Measurements from ENCODE around the gene ARHGAP27. TPM values are rescaled to one million over a fixed set of nuclear protein-coding genes. Genes with fewer than 3 reads are reported as not detected.
"Not testable (repeated sequence)": the region's sequence is repeated elsewhere in the genome, so short reads cannot be mapped to it uniquely, and the experiment has no call there.

The ARHGAP27 gene
- total and polyA plus RNA-seq, 9 of the 15 experiments (the other 6 are each of a cell fraction or from before 2014, with no cell fraction given): 0.04 to 4.6 (median 2.1) TPM

DNA sequence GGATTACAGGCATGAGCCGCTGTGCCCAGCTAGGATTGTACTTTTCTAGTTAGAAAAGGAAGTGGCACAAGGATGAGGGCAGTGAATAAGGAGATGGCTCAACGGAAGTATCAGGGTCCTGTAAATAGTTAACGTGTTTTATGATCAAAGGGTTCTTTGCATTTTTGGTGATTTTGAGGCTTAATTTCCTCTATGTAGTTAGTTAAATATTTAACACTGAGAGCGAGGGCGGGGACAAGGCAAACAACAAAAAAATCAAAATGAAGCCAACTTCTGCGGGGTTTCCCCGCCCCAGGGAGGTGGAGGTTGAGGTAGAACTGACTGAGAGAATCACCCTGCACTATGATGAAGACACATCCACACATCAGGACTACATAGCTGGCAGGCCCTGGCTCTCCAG, 15.4 kb upstream of the ARHGAP27 start:
- H3K4me2 ChIP-seq (ENCODE audit: insufficient read depth, low read length); intact Hi-C loops (cut with micrococcal nuclease); BruUV-seq (replicated peaks); H3K27ac ChIP-seq (ENCODE audit: extremely low read depth, low read depth, low read length); FAIRE-seq; H3K9me3 ChIP-seq (replicated peaks; ENCODE audit: control insufficient read depth, insufficient read depth, low read depth, low read length); CTCF ChIA-PET (ENCODE audit: low intra/inter-chr PET ratio); H4K20me1 ChIP-seq (replicated peaks; ENCODE audit: control insufficient read depth, insufficient read depth, low read length); H3K4me1 ChIP-seq (replicated peaks in 1 of 2; ENCODE audit: control insufficient read depth in 2 of 2, insufficient read depth in 2 of 2, low read length in 2 of 2); DNase-seq (ENCODE audit: extremely low read depth in 1 of 4, low spot score in 3 of 4); H3K4me3 ChIP-seq; H2AFZ ChIP-seq (ENCODE audit: low read depth, low read length); POLR2A ChIA-PET; H3K79me2 ChIP-seq (ENCODE audit: control insufficient read depth, insufficient read depth, low read length); H3K9me1 ChIP-seq (ENCODE audit: control insufficient read depth, insufficient read depth, low read length); H3K9ac ChIP-seq (ENCODE audit: insufficient read depth in 1 of 2, low read depth in 2 of 2, low read length in 2 of 2); H3K27me3 ChIP-seq (ENCODE audit: control insufficient read depth in 2 of 2, insufficient read depth in 2 of 2, low read length in 2 of 2); H3K36me3 ChIP-seq (ENCODE audit: control insufficient read depth, insufficient read depth, low read length); ATAC-seq: not testable (repeated sequence)
- in situ Hi-C loops (cut with MboI): loop anchor here (25.0 kb wide), 1 partner anchor 1064 kb away; the partner anchor contains the start of gene LRRC37A2
- 95% methylated on average over 7 of the region's 7 CpGs for WGBS (ENCODE audit: insufficient coverage, low coverage, missing lambda C conversion rate)

DNA sequence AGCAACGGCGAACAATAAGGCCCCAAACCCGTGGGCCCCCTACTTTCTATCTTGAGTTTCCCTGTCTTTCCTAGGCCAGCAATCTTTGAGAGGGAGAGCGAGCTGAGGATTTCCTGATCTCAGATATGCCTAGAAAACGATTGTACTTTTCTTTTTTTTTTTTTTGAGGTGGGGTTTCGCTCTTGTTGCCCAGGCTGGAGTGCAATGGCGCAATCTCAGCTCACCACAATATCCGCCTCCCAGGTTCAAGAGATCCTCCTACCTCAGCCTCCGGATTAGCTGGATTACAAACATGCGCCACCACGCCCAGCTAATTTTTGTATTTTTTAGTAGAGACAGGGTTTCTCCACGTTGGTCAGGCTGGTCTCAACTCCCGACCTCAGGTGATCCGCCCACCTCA, 15.0 kb upstream of the ARHGAP27 start:
- H3K9me1 ChIP-seq (ENCODE audit: control insufficient read depth, insufficient read depth, low read length); H3K4me1 ChIP-seq (replicated peaks in 1 of 2; ENCODE audit: control insufficient read depth in 2 of 2, insufficient read depth in 2 of 2, low read length in 2 of 2); ATAC-seq; H3K27ac ChIP-seq (ENCODE audit: extremely low read depth, low read depth, low read length); intact Hi-C loops (cut with micrococcal nuclease); H3K9me3 ChIP-seq (replicated peaks; ENCODE audit: control insufficient read depth, insufficient read depth, low read depth, low read length); POLR2A ChIA-PET; CTCF ChIA-PET (ENCODE audit: low intra/inter-chr PET ratio); H3K79me2 ChIP-seq (ENCODE audit: control insufficient read depth, insufficient read depth, low read length); BruUV-seq (replicated peaks); H3K9ac ChIP-seq (ENCODE audit: insufficient read depth in 1 of 2, low read depth in 2 of 2, low read length in 2 of 2); H3K4me2 ChIP-seq (ENCODE audit: insufficient read depth, low read length); H3K36me3 ChIP-seq (ENCODE audit: control insufficient read depth, insufficient read depth, low read length); H2AFZ ChIP-seq (ENCODE audit: low read depth, low read length); H3K27me3 ChIP-seq (ENCODE audit: control insufficient read depth in 2 of 2, insufficient read depth in 2 of 2, low read length in 2 of 2); H4K20me1 ChIP-seq (replicated peaks; ENCODE audit: control insufficient read depth, insufficient read depth, low read length); H3K4me3 ChIP-seq; DNase-seq (ENCODE audit: extremely low read depth in 1 of 4, low spot score in 3 of 4); FAIRE-seq: not testable (repeated sequence)
- in situ Hi-C loops (cut with MboI): loop anchor here (25.0 kb wide), 1 partner anchor 1065 kb away; the partner anchor contains the start of gene LRRC37A2
- 95% methylated on average over 6 of the region's 14 CpGs for WGBS (ENCODE audit: insufficient coverage, low coverage, missing lambda C conversion rate)
